Measurements from ENCODE around the gene RALB.
"Not testable (repeated sequence)": the region's sequence is repeated elsewhere in the genome, so short reads cannot be mapped to it uniquely, and the experiment has no call there.

The RALB gene

DNA sequence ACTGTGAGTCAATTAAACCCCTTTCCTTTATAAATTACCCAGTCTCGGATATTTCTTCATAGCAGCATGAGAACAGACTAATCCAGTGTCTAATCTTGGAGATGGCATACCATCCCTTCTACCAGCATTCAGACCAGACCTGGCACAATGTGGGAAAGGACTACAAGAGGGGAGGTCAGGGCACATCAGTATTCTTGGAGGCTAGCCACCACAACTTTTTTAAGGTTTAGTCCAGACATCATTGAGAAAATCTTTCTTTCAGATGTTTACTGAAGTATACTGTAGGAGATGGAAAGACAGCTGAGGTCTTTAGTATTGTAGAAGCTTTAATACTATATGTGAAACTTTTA lies 4.0 kb downstream of the RALB start:
- H3K4me3 ChIP-seq (ENCODE audit: control insufficient read depth, low read depth, low read length): no peak overlapping the region
- TF ChIP-seq CTCF (conservative IDR thresholded peaks at IDR 0.05; ENCODE audit: control insufficient read depth, insufficient read depth, low read depth, low read length): no peak
- no peak for DNase-seq (ENCODE audit: low read depth)

DNA sequence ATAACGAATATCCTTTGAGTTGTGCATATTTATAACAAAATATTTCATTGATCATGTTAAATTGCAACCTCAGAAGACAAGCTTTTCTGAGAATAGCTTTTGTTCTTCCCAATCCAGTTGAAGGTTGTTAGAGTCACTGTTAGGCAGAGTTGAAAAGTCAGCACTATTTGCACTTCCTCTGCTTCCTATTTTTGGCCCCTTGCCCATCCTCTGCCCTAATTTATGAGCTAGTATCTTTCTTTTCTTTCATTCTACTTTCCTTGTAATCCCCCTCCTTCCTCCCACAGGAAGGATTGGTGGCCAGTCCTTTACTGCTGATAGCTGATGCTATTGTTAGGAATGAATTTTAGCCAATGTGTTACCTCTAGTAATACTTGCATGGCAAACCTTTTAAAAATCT lies 4.9 kb downstream of the RALB start:
- no peak overlapping the region for H3K4me3 ChIP-seq (ENCODE audit: control insufficient read depth, low read depth, low read length)
- no peak for TF ChIP-seq CTCF (conservative IDR thresholded peaks at IDR 0.05; ENCODE audit: control insufficient read depth, insufficient read depth, low read depth, low read length)
- DNase-seq (ENCODE audit: low read depth): no peak

DNA sequence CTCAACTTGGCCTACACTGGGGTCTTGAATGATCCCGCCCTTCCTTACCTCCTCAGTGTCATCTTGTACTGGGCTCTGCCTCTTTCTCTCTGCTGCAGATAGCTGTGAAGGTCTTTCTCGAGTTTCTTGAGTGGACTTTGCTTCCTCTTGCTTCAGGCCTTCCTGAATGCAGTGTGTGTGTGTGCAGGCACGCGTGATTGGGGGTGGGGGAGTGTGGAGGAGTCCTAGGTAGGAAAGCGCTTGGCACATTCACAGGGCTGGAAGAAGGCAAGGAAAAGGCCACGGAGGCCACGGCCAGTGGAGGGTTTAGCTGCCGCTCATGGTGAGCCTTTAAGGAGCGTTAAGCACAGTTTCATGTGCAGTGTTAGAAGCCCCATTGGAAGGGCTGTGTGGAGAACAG lies 5.5 kb downstream of the RALB start:
- no peak for TF ChIP-seq CTCF (conservative IDR thresholded peaks at IDR 0.05; ENCODE audit: control insufficient read depth, insufficient read depth, low read depth, low read length)
- DNase-seq (ENCODE audit: low read depth): no peak
- no peak overlapping the region for H3K4me3 ChIP-seq (ENCODE audit: control insufficient read depth, low read depth, low read length)

DNA sequence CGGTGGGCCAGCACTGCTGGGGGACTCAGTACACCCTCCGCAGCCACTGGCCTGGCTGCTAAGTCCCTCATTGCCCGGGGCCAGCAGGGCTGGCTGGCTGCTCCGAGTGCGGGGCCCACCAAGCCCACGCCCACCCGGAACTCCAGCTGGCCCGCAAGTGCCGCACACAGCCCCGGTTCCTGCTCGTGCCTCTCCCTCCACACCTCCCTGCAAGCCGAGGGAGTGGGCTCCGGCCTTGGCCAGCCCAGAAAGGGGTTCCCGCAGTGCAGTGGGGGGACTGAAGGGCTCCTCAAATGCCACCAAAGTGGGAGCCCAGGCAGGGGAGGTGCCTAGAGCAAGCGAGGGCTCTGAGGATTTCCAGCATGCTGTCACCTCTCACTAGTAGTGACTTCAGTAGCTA lies 7.3 kb downstream of the RALB start:
- DNase-seq (ENCODE audit: low read depth); H3K4me3 ChIP-seq (ENCODE audit: control insufficient read depth, low read depth, low read length): not testable (repeated sequence)

DNA sequence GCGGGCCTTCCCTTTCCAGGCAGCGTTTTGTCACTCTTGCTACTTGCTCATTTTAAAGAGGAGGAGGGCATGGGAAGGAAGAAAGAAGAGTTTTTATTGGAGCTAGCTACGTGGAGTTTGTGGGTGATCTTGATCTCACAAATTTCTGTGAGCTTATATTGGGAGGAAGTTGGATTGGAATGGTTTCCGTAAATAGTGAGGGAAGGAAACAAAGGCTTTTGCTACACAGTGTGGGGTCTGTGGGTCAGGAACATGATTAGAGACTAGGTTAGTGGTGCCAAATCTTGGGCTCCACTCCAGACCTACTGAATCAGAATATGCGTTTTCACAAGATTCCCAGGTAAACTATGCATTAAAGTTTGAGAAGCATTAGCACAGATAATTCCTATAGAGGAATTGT lies 8.1 kb downstream of the RALB start:
- no peak for TF ChIP-seq CTCF (conservative IDR thresholded peaks at IDR 0.05; ENCODE audit: control insufficient read depth, insufficient read depth, low read depth, low read length)
- no peak for DNase-seq (ENCODE audit: low read depth)

DNA sequence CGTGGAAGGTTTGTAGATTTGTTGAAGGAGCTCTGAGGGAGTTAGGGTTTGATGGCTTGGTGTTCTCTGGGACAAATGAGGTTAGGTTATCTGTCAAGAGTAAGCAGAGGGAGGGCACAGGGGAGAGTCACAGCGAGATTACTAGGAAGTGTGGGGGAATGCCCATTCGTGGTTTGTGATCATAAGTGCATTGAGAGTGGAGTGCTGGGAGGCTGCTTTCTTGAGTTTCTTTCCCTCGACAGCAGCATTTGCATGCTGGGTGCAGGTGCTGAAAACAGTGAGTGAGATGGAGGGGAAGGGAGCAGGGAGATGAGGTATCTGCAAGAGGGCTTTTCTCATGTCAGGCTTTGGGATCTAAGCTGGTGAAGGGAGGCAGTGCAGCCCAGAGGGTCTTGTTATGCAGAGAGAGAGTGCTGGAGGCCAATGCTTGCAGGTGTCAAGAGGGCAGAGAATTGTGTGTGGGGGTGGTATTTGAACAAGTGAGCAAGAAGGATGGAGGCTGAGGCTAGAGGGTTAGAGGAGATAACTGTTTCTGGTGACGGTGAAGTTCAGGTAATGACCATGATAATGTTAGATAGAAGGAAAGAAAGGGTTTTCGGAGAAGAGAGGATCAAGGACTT lies 8.8 kb downstream of the RALB start:
- no peak overlapping the region for H3K4me3 ChIP-seq (ENCODE audit: control insufficient read depth, low read depth, low read length)
- TF ChIP-seq CTCF (conservative IDR thresholded peaks at IDR 0.05; ENCODE audit: control insufficient read depth, insufficient read depth, low read depth, low read length): no peak
- no peak for DNase-seq (ENCODE audit: low read depth)

More for the DNA sequence above, 8.1 kb downstream of the RALB start:
- H3K4me3 ChIP-seq (ENCODE audit: control insufficient read depth, low read depth, low read length): no peak overlapping the region

DNA sequence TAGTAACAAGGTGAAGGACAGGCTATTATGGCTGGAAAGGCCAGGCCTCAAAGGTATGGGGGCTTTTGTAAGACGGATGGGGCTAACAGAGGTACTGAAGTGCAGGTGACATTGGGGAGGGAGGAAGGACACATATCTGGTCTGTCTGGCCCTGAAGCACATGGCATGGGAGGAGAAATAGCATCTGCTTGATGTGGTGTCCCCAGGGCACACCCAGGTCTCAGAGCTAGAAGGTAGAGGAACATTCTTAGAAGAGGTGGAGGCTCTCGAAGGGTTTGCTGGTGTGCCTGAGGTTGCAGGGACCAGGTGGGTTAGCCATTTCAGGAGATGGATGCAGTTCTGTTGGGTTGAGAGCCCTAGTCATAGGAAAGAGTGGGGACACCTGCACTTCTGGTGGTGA lies 9.5 kb downstream of the RALB start:
- H3K4me3 ChIP-seq (ENCODE audit: control insufficient read depth, low read depth, low read length): no peak overlapping the region
- no peak for TF ChIP-seq CTCF (conservative IDR thresholded peaks at IDR 0.05; ENCODE audit: control insufficient read depth, insufficient read depth, low read depth, low read length)
- no peak for DNase-seq (ENCODE audit: low read depth)
